GM21528 (cell line): ENCODE data around the gene SMC1B.
"Not testable (repeated sequence)": the region's sequence is repeated elsewhere in the genome, so short reads cannot be mapped to it uniquely, and the experiment has no call there.

Experiments used
- ATAC-seq: cut with Tn5 transposase; IDR thresholded peaks from one replicate; pipeline ENCODE4 v1.9.1; 2021; ENCODE audit warnings: mild to moderate bottlenecking, moderate library complexity; ENCODE audit not compliant: unreplicated experiment, low FRiP score

SMC1B gene, protein sequence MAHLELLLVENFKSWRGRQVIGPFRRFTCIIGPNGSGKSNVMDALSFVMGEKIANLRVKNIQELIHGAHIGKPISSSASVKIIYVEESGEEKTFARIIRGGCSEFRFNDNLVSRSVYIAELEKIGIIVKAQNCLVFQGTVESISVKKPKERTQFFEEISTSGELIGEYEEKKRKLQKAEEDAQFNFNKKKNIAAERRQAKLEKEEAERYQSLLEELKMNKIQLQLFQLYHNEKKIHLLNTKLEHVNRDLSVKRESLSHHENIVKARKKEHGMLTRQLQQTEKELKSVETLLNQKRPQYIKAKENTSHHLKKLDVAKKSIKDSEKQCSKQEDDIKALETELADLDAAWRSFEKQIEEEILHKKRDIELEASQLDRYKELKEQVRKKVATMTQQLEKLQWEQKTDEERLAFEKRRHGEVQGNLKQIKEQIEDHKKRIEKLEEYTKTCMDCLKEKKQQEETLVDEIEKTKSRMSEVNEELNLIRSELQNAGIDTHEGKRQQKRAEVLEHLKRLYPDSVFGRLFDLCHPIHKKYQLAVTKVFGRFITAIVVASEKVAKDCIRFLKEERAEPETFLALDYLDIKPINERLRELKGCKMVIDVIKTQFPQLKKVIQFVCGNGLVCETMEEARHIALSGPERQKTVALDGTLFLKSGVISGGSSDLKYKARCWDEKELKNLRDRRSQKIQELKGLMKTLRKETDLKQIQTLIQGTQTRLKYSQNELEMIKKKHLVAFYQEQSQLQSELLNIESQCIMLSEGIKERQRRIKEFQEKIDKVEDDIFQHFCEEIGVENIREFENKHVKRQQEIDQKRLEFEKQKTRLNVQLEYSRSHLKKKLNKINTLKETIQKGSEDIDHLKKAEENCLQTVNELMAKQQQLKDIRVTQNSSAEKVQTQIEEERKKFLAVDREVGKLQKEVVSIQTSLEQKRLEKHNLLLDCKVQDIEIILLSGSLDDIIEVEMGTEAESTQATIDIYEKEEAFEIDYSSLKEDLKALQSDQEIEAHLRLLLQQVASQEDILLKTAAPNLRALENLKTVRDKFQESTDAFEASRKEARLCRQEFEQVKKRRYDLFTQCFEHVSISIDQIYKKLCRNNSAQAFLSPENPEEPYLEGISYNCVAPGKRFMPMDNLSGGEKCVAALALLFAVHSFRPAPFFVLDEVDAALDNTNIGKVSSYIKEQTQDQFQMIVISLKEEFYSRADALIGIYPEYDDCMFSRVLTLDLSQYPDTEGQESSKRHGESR

DNA sequence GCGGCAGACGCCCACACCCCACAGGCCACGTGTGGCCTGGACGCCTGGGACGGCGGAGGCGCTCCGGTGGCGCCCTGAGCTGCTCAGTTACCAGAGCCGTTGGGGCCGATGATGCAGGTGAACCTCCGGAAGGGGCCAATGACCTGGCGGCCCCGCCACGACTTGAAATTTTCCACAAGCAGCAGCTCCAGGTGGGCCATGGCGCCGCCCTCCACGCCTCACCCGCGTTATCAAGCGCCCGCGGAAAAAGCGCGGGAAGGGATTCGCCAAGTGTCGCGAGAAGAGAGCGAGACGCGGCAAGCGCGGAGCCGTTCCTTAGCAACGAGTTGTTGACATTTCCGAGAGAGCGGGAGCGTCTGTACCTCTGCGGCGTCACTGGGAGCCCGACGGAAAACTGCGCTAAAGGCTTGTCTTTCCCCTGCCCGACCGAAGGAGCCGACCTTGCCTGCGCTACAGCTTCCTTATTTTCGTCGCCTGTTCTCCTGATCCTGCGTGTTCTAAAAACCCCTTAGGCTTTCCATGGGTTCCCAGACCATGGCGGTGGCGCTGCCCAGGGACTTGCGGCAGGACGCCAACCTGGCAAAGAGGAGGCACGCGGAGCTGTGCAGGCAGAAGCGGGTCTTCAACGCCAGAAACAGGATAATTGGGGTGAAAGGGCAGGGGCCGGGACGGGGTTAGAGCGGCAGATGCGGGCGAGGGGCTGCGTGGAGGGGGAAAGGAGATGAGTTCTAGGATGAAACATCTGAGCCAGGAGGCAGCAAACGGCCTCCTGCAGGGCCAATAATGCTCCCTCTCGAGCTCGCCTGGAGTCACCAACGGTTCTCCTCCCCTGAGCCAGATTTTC is at the start of gene SMC1B, which contains the start of gene RIBC2:
SMC1B (minus strand) TSS at position 232 of the 844 bp plus-strand sequence; CDS start at position 200, 32 bp downstream.
RIBC2 (plus strand) TSS at position 326 of the 844 bp plus-strand sequence; CDS start at position 520, 194 bp downstream.
- ATAC-seq: no peak

- no peak for ATAC-seq
These were observed 48.7 kb upstream of the SMC1B start for GRCh38 chr22:45462034-45462655.

GRCh38 chr22:45460288-45461109 is 47.1 kb upstream of the SMC1B start:
- no peak for ATAC-seq

DNA sequence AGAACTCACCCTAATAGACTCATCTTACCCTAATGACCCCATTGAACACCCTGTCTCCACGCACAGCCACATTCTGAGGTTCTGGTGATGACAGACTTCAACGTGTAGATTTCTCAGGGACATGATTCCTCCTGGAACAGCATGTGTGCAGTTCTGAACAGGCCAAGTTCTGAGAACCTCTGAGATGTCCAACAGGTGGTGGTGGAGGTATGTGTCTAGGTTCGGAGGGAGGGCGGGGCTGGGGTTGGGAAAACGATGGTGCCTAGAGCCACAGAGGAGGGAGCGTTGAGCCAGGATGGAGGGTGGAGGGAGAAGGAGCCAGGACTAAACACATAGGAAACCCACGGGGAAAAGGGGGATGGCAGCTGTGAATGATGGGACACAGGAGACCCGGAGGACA is 45.8 kb upstream of the SMC1B start:
- ATAC-seq: no peak

GRCh38 chr22:45458532-45458931 is 45.1 kb upstream of the SMC1B start:
- no peak for ATAC-seq

- no peak for ATAC-seq
These were observed 43.4 kb upstream of the SMC1B start for GRCh38 chr22:45456811-45457210.

- ATAC-seq: no peak
These were observed 42.2 kb upstream of the SMC1B start for GRCh38 chr22:45455621-45456020.

DNA sequence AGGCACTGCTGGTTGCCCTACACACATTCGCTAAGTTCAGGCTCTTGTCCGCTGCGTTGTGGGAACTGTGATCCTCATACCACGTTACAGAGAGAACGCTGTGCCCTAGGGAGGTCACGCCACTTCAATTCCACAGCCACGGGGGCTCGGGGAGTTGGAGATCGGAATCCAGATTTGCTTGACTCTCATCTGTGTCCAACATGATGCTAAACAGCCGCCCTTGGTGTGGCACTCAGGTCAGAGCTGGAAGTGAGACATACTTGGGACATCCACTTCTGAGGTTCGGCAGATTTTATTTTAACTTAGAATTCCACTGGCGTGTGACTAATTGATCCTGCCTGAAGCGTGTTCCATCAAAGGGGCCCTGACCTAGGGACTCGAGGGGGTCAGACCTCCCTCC is 41.8 kb upstream of the SMC1B start:
- no peak for ATAC-seq

DNA sequence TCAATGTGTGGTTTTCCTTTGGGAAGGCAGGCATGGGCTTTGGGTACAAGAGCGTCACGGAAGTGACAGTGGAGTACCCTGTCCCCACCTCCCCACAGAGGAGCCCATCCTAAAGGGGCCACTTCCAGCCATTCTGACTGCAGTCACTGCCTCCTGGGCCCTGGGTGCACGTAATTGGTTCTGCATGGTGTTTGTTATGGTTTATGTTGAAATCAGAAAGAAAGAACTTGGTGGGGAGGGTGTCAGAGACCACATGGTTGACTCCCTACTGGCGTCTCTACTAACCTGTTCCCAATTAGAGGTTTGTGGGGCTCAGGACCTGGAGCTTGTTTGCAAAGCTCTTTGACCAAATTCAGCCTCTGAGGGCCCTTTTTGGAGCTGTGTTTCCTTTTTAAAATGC is 40.9 kb upstream of the SMC1B start:
- no peak for ATAC-seq

DNA sequence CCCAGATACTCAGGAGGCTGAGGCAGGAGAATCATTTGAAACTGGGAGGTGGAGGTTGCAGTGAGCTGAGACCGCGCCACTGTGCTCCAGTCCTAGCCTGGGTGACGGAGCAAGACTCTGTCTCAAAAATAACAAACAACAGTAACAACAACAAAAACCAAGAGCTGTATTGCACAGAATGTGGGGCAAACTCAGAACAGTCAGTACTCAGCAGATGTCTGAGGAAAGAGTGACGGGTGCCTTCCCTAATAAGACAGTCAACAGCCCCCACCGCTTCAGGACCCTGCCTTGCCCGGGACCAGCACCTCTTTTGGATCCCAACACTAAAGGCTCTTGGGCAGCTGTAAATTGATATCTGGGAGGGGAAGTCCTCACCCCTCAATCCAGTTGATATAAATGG is 40.4 kb upstream of the SMC1B start:
- no peak for ATAC-seq

DNA sequence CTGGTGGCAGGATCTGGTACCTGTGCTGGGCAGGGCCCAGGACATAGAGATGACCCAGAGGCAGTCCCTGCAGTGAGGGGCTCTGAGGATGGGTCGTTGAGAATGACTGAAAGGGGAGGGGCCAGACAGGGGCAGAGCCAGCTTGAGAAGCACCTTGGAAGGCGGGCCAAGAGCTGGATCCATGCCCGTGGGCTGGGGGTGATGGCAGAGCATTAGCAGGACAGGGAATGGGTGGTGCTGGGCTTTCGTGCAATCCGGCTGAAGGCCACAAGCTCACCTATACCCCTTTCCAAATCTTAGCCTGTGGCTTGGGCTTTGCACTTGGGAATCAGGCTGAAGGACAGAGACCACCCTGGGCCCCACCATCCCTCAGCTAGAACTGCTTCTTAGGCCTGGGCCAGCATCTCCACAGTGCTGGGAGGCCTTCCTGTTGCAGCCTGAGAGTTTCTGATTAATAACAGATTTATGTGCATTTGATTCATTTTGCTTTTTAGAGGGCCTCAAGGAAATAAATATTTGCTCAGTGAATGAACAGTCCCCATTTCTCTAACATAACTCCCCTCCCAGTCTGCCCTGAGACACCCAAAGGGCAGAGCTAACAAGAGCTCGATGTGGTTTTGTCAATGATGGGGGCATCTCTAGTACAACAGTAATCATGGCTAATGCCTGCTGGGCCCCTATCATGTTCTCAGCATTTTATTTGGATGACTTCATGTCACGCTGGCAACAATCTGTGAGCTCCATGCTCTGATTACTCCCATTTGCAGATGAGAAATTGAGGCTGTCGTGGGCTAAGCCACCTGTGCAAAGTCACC is 39.4 kb upstream of the SMC1B start:
- ATAC-seq: no peak

GRCh38 chr22:45451972-45452371 is 38.6 kb upstream of the SMC1B start:
- ATAC-seq: no peak

DNA sequence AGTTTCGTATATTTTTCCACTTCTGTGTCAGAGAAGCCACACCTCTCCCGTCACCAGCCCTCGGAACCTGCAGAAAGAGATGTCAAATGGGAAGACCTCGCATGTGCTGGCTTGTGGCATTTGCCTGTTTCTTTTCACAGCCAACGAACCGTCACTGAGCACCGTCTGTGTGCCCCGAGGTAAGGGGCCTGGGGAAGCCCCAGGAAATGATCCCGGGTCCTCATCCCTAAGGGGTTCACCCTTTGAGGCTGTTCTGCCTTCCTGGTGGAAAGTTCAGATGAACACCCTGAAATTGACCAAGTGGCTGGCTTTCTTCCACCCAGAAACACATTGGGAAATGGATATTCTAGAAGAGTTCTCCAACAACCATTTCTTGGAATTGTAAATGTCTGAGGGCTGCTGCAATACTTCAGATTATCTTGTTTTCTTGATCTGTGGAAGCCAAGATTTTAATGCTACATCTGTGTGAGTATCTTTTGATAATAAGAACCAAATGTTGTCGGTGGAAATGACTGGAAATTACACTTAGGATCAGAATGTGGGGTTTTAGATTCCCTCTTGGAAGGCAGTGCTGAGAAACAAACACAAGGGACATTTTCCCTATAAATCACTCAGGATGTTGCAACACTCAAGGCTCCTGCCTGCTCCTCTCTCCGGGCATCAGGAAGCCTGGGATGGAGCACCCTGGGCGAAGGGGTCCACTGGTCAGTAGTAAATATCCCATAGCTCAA is 37.7 kb upstream of the SMC1B start:
- ATAC-seq: no peak

DNA sequence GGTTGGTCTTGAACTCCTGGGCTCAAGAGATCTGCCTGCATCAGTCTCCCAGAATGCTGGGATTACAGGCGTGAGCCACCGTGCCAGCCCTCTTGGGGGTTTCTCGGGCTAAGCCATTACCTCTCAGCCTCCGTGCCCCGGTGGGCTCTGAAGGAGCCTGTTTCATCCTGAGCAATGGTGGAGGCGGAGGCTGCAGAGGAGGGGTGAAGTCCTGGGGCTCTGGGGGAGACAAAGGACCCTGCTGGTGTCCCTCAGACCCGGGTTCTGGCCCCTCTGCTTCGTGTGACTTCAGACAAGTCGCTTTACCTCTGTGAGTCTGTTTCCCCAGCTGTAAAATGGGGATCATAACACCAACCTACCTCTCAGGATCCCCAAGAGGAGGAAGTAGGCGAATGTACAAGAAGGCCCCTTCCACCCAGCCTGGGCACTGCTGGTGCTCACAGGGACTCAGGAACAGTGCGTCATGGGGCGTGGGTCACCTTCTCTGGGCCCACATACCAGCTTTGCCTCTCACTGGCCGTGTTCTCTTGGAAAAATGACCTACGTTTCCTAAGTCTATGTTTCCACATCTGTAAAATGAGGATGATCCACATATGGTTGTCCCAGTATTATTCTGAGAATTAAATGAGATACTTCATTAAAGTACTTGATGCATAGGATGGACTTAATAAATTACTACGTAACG is 36.8 kb upstream of the SMC1B start:
- no peak for ATAC-seq

- ATAC-seq: not testable (repeated sequence)
These were observed 36.0 kb upstream of the SMC1B start for GRCh38 chr22:45449442-45449841.

- no peak for ATAC-seq
These were observed 35.0 kb upstream of the SMC1B start for GRCh38 chr22:45448431-45448830.
